ENCODE measurements around the gene HSPB2. TPM values are rescaled to one million over a fixed set of nuclear protein-coding genes. Genes with fewer than 3 reads are reported as not detected.

The HSPB2 gene
- total and polyA plus RNA-seq, 2 of the 4 experiments (the other 2 are of a cell fraction): 0.18 to 0.55 TPM

GRCh38 chr11:111934306-111934705, 21.8 kb downstream of the HSPB2 start:
- H2BK120ac ChIP-seq (ENCODE audit: low read depth, low read length): no peak overlapping the region
- H3K23ac ChIP-seq (ENCODE audit: low read depth, low read length): peak overlapping the region; percentile 25; the same call in 1 of the 2 replicates
- no peak overlapping the region for H3K9ac ChIP-seq (ENCODE audit: low read depth, low read length)
- no peak overlapping the region for H4K5ac ChIP-seq (ENCODE audit: low read depth, low read length)
- no peak overlapping the region for H3K4me2 ChIP-seq (ENCODE audit: low read depth, low read length)
- BruUV-seq (replicated peaks): no TSS peak
- in situ Hi-C loops (cut with MboI; ENCODE audit: low sequenced_read_pairs) (no loop called here), dilution Hi-C loops (cut with HindIII; ENCODE audit: low sequenced_read_pairs, unreplicated experiment) (no loop called here), intact Hi-C loops (cut with micrococcal nuclease) (loop anchor here (5.0 kb wide), 2 partner anchors 148 to 343 kb away; no protein-coding TSS in a partner anchor)
- H4K91ac ChIP-seq (ENCODE audit: insufficient read depth, low read depth, low read length): no peak overlapping the region
- H3K9me1 ChIP-seq (ENCODE audit: insufficient read depth, low read length): peaks cover 21% of the 10 kb centered on the region
- H3K18ac ChIP-seq (ENCODE audit: low read depth, low read length): no peak overlapping the region
- H3K4ac ChIP-seq (ENCODE audit: low read depth, low read length): peak overlapping the region; percentile 24; the same call in 1 of the 2 replicates
- no peak overlapping the region for H2BK20ac ChIP-seq (ENCODE audit: low read depth, low read length)
- no peaks in the 10 kb centered on the region for H3K27me3 ChIP-seq (ENCODE audit: control insufficient read depth, insufficient read depth, low read length)
- DNase-seq (no peak), ATAC-seq (ENCODE audit: low read depth) (no peak)
- H4K8ac ChIP-seq (ENCODE audit: low read depth in 2 of 2, low read length in 2 of 2): no peak overlapping the region
- H3K27ac ChIP-seq (ENCODE audit: insufficient read depth, low read length): no peak overlapping the region
- CTCF ChIA-PET: interaction anchor here (1.1 to 1.9 kb wide), 4 partner anchors 10 to 63 kb away, joined by 3 to 11 read pairs (median 6); no protein-coding TSS in a partner anchor
- no peaks in the 10 kb centered on the region for H3K36me3 ChIP-seq (ENCODE audit: control insufficient read depth, insufficient read depth, low read length)
- POLR2A ChIA-PET (ENCODE audit: unreplicated experiment): no interaction called here
- H3K56ac ChIP-seq (ENCODE audit: extremely low read depth, insufficient read depth, low read length): no peak overlapping the region; the same call in 1 of the 2 replicates
- H4K20me1 ChIP-seq (ENCODE audit: insufficient read depth, low read length): no peaks in the 10 kb centered on the region
- peaks cover 9 to 23% of the 10 kb centered on the region in 2 experiments; a peak in 3 of 4 replicates for H3K79me1 ChIP-seq (ENCODE audit: low read depth in 1 of 2, low read length in 2 of 2)
- H3K4me3 ChIP-seq (ENCODE audit: insufficient read depth, low read depth, low read length): no peak overlapping the region
- WGBS, 2 experiments (ENCODE audit: extremely low coverage in 2 of 2, insufficient read length in 1 of 2): no CpG with 5 or more reads among the region's 1 CpG
- TF ChIP-seq FOS (IDR thresholded peaks at IDR 0.05; ENCODE audit: low read depth, low read length) (no peak), ELK1 (IDR thresholded peaks at IDR 0.05; ENCODE audit: borderline replicate concordance, low read depth, low read length) (no peak), BHLHE40 (IDR thresholded peaks at IDR 0.05; ENCODE audit: low read depth, low read length) (no peak), CEBPB (IDR thresholded peaks at IDR 0.05; ENCODE audit: low read depth, low read length) (no peak), SMC3 (IDR thresholded peaks at IDR 0.05; ENCODE audit: low read depth, low read length) (no peak), RFX5 (IDR thresholded peaks at IDR 0.05; ENCODE audit: low read depth, low read length) (no peak), RAD21 (IDR thresholded peaks at IDR 0.05; ENCODE audit: low read length) (no peak), NFE2L2 (IDR thresholded peaks at IDR 0.05; ENCODE audit: low read depth, low read length) (no peak), MAZ (IDR thresholded peaks at IDR 0.05; ENCODE audit: borderline replicate concordance, low read depth, low read length) (no peak), MXI1 (IDR thresholded peaks at IDR 0.05; ENCODE audit: borderline replicate concordance, low read depth, low read length) (no peak), POLR2A (IDR thresholded peaks at IDR 0.05; ENCODE audit: low read depth, low read length) (no peak), CHD1 (IDR thresholded peaks at IDR 0.05; ENCODE audit: low read depth, low read length) (no peak), MAFK (IDR thresholded peaks at IDR 0.05; ENCODE audit: low read depth, low read length) (no peak), RCOR1 (IDR thresholded peaks at IDR 0.05; ENCODE audit: insufficient replicate concordance, low read length) (no peak), USF2 (IDR thresholded peaks at IDR 0.05; ENCODE audit: low read depth, low read length) (no peak), CTCF (conservative IDR thresholded peaks at IDR 0.05; ENCODE audit: low read depth, low read length) (no peak)
- no peak overlapping the region for H2BK5ac ChIP-seq (ENCODE audit: low read depth, low read length, poor library complexity, severe bottlenecking)
- H2AK9ac ChIP-seq (replicated peaks; ENCODE audit: low read depth, low read length, poor library complexity): no peak overlapping the region
- H3K14ac ChIP-seq (replicated peaks; ENCODE audit: low read depth, low read length): no peak overlapping the region
- no peak overlapping the region for H2BK15ac ChIP-seq (ENCODE audit: low read depth, low read length)
- peak overlapping the region; percentile 33 for H2AFZ ChIP-seq (replicated peaks; ENCODE audit: low read length, poor library complexity)
- H2AK5ac ChIP-seq (ENCODE audit: low read depth, low read length): no peak overlapping the region
- peaks cover 29% of the 10 kb centered on the region for H3K4me1 ChIP-seq (ENCODE audit: control insufficient read depth, insufficient read depth, low read length)
- no peaks in the 10 kb centered on the region for H3K9me3 ChIP-seq (ENCODE audit: control insufficient read depth, insufficient read depth, low read length)

All from IMR-90 (cell line).